ENCODE data around the gene BST1. TPM values are rescaled to one million over a fixed set of nuclear protein-coding genes. Genes with fewer than 3 reads are reported as not detected.

BST1 gene
- total and polyA plus RNA-seq, 10 of the 15 experiments (the other 5 are each of a cell fraction or from before 2014, with no cell fraction given): 0.04 to 0.42 (median 0.11) TPM; not detected in 1

DNA sequence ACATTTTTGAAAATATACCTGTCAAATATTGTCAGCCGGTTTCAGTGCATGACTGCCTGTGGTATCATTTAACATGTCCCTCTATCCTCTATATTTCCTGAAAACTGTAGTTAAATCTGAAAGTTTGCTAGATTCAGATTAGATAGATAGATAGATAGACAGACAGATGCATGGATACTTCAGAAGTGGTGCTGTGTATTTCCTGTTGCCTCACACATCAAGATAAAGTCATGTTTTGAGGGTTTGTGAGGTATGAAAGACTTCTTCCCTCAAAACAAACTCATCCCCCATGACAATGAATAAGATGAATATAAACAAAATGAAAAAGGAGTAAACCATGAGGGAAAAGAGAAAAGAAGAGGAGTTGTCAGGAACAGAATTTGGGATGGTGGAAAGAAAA is 6.0 kb upstream of the BST1 start (continued):
- TF ChIP-seq NR2F1 (conservative IDR thresholded peaks at IDR 0.05) (no peak), ASH2L (IDR thresholded peaks at IDR 0.05; ENCODE audit: borderline replicate concordance, low read depth) (no peak), NFYA (IDR thresholded peaks at IDR 0.05; ENCODE audit: borderline replicate concordance, low read depth, low read length) (no peak), ZNF217 (IDR thresholded peaks at IDR 0.05) (no peak), SIN3A (IDR thresholded peaks at IDR 0.05; ENCODE audit: low read depth, low read length) (no peak), NBN (IDR thresholded peaks at IDR 0.05) (no peak), EP300 (IDR thresholded peaks at IDR 0.05; ENCODE audit: borderline replicate concordance in 1 of 2, control insufficient read depth in 1 of 2, low read depth in 2 of 2, low read length in 2 of 2) (no peak), TCF3 (IDR thresholded peaks at IDR 0.05; ENCODE audit: borderline replicate concordance, insufficient read depth, low read depth, low read length) (no peak), YY1 (IDR thresholded peaks at IDR 0.05; ENCODE audit: low read depth, low read length) (no peak), ZNF622 (IDR thresholded peaks at IDR 0.05) (no peak)

DNA sequence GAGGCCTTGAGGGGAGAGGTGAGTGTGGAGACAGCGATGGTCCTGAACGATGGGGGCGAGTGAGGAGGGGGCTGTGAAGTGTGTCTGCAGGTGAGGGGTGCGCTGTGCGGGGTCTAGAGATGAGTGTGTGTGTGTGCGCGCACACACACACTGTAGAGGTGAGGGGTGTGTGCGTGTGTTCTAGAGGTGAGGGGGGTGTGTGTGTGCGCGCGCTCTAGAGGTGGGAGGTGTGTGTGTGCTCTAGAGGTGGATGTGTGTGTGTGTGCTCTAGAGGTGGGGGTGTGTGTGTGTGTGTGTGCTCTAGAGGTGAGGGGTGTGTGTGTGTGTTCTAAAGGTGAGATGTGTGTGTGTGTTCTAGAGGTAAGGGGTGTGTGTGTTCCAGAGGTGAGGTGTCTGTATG is 574 bp downstream of the BST1 start:
- Histone ChIP-seq H3K9ac (ENCODE audit: control insufficient read depth, insufficient read depth, low read length) (no peak overlapping the region), H3K79me2 (ENCODE audit: control insufficient read depth, insufficient read depth, low read length) (no peaks in the 10 kb centered on the region), H3K4me3 (0 out of 2 replicates have a peak overlapping the region, but pooled peaks have one; percentile 73), H2AFZ (ENCODE audit: control insufficient read depth, low read depth, low read length) (no peak overlapping the region), H3K4me1 (ENCODE audit: control insufficient read depth, insufficient read depth, low read length) (no peaks in the 10 kb centered on the region), H3K9me3 (replicated peaks; ENCODE audit: control insufficient read depth, insufficient read depth, low read length) (no peaks in the 10 kb centered on the region; the same call in 2 of the 3 replicates), H3K27me3 (replicated peaks in 1 of 2; ENCODE audit: control insufficient read depth in 2 of 2, insufficient read depth in 2 of 2, low read length in 1 of 2) (no peaks in the 10 kb centered on the region), H3K4me2 (ENCODE audit: control insufficient read depth, insufficient read depth) (peak overlapping the region; percentile 90), H3K27ac (ENCODE audit: control insufficient read depth, insufficient read depth) (no peak overlapping the region), H3K36me3 (ENCODE audit: control insufficient read depth in 2 of 2, insufficient read depth in 2 of 2, low read length in 1 of 2) (no peaks in the 10 kb centered on the region), H4K20me1 (ENCODE audit: control insufficient read depth, insufficient read depth) (no peaks in the 10 kb centered on the region)
- ChIA-PET POLR2A (no interaction called here), SMC1A (ENCODE audit: uncharacterized antibody, unreplicated experiment) (no interaction called here), CTCF (no interaction called here), RAD21 (ENCODE audit: unreplicated experiment) (no interaction called here)
- DNase-seq (ENCODE audit: low read depth, low spot score): no peak
- FAIRE-seq: peak; percentile 23
- TF ChIP-seq SMAD5 (IDR thresholded peaks at IDR 0.05; ENCODE audit: low read depth) (no peak), CHD1 (IDR thresholded peaks at IDR 0.05; ENCODE audit: low read depth, low read length) (no peak), DPF2 (IDR thresholded peaks at IDR 0.05) (no peak), PKNOX1 (IDR thresholded peaks at IDR 0.05) (no peak), PAX8 (IDR thresholded peaks at IDR 0.05) (no peak), WRNIP1 (IDR thresholded peaks at IDR 0.05; ENCODE audit: borderline replicate concordance, low read depth, low read length) (no peak), ZNF687 (IDR thresholded peaks at IDR 0.05) (no peak)
- in situ Hi-C loops (cut with MboI) (no loop called here), intact Hi-C loops (cut with micrococcal nuclease; ENCODE audit: unreplicated experiment) (no loop called here)
- BruUV-seq (replicated peaks): no TSS peak
- no peak; the same call in 2 of the 3 replicates for ATAC-seq
- 97% methylated on average over 11 of the region's 11 CpGs for WGBS (ENCODE audit: insufficient coverage, insufficient replicate concordance, low lambda C conversion rate, missing lambda C conversion rate)
